ENCODE results near the gene SDK1.

Gene SDK1

GRCh38 chr7:3795781-3796180, 494.7 kb downstream of the SDK1 start:
- no peak for TF ChIP-seq POLR2A (IDR thresholded peaks at IDR 0.05; ENCODE audit: extremely low read depth, insufficient read length)
- no peak for TF ChIP-seq CTCF (IDR thresholded peaks at IDR 0.05; ENCODE audit: low read depth, low read length)
- TF ChIP-seq MYC (IDR thresholded peaks at IDR 0.05; ENCODE audit: low read depth, low read length): no peak
- TF ChIP-seq, protein P1, sequence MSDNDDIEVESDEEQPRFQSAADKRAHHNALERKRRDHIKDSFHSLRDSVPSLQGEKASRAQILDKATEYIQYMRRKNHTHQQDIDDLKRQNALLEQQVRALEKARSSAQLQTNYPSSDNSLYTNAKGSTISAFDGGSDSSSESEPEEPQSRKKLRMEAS (IDR thresholded peaks at IDR 0.05; ENCODE audit: low read depth, low read length): no peak

GRCh38 chr7:3805151-3805550, 504.1 kb downstream of the SDK1 start:
- DNase-seq (ENCODE audit: low read depth): no peak
- TF ChIP-seq POLR2A (IDR thresholded peaks at IDR 0.05; ENCODE audit: extremely low read depth, insufficient read length): no peak
- TF ChIP-seq CTCF (IDR thresholded peaks at IDR 0.05; ENCODE audit: low read depth, low read length): no peak
- TF ChIP-seq, protein P1 (IDR thresholded peaks at IDR 0.05; ENCODE audit: low read depth, low read length): no peak
- TF ChIP-seq MYC (IDR thresholded peaks at IDR 0.05; ENCODE audit: low read depth, low read length): no peak

More at GRCh38 chr7:3795781-3796180, 494.7 kb downstream of the SDK1 start:
- no peak for DNase-seq (ENCODE audit: low read depth)
- H3K4me3 ChIP-seq (ENCODE audit: low read depth, low read length): no peak overlapping the region

GRCh38 chr7:3806516-3806915, 505.5 kb downstream of the SDK1 start:
- no peak for DNase-seq (ENCODE audit: low read depth)

More at GRCh38 chr7:3805151-3805550, 504.1 kb downstream of the SDK1 start:
- H3K4me3 ChIP-seq (ENCODE audit: low read depth, low read length): no peak overlapping the region

DNA sequence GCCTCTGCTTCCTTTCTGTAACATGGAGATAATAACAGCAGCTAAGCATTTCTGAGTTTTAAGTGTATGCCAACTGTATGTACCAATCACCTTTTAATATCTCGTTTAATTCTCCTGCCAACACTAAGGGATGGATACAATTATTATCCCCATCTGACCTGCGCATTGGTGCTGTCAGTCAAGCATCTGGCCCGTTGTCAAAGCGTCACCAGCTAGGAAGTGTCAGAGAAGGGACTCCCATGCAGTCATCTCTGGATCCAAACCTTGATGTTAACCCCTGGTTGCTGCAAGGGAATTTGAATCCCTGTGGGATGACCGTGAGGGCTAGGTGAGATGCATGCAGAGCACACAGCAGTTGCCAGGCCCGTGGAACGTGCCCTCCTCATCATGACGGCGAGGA, 506.8 kb downstream of the SDK1 start:
- no peak for DNase-seq (ENCODE audit: low read depth)
- TF ChIP-seq MYC (IDR thresholded peaks at IDR 0.05; ENCODE audit: low read depth, low read length) (no peak), CTCF (IDR thresholded peaks at IDR 0.05; ENCODE audit: low read depth, low read length) (no peak), POLR2A (IDR thresholded peaks at IDR 0.05; ENCODE audit: extremely low read depth, insufficient read length) (no peak)
- TF ChIP-seq, protein P1 (IDR thresholded peaks at IDR 0.05; ENCODE audit: low read depth, low read length): no peak
- no peak overlapping the region for H3K4me3 ChIP-seq (ENCODE audit: low read depth, low read length)

More at GRCh38 chr7:3806516-3806915, 505.5 kb downstream of the SDK1 start:
- TF ChIP-seq, protein P1 (IDR thresholded peaks at IDR 0.05; ENCODE audit: low read depth, low read length): no peak
- TF ChIP-seq CTCF (IDR thresholded peaks at IDR 0.05; ENCODE audit: low read depth, low read length) (no peak), MYC (IDR thresholded peaks at IDR 0.05; ENCODE audit: low read depth, low read length) (no peak), POLR2A (IDR thresholded peaks at IDR 0.05; ENCODE audit: extremely low read depth, insufficient read length) (no peak)
- no peak overlapping the region for H3K4me3 ChIP-seq (ENCODE audit: low read depth, low read length)

- TF ChIP-seq, protein P1 (IDR thresholded peaks at IDR 0.05; ENCODE audit: low read depth, low read length): no peak
- no peak for TF ChIP-seq POLR2A (IDR thresholded peaks at IDR 0.05; ENCODE audit: extremely low read depth, insufficient read length)
- no peak overlapping the region for H3K4me3 ChIP-seq (ENCODE audit: low read depth, low read length)
- no peak for DNase-seq (ENCODE audit: low read depth)
Observed at GRCh38 chr7:3821488-3821887, 520.4 kb downstream of the SDK1 start.

- no peak overlapping the region for H3K4me3 ChIP-seq (ENCODE audit: low read depth, low read length)
Observed at GRCh38 chr7:3825491-3825890, 524.4 kb downstream of the SDK1 start.

More at GRCh38 chr7:3825491-3825890, 524.4 kb downstream of the SDK1 start:
- no peak for DNase-seq (ENCODE audit: low read depth)
- TF ChIP-seq, protein P1 (IDR thresholded peaks at IDR 0.05; ENCODE audit: low read depth, low read length): no peak
- TF ChIP-seq CTCF (IDR thresholded peaks at IDR 0.05; ENCODE audit: low read depth, low read length) (no peak), MYC (IDR thresholded peaks at IDR 0.05; ENCODE audit: low read depth, low read length) (no peak), POLR2A (IDR thresholded peaks at IDR 0.05; ENCODE audit: extremely low read depth, insufficient read length) (no peak)

Measured in NB4 (cell line).